Measurements from ENCODE around the gene ADCY5. TPM values are rescaled to one million over a fixed set of nuclear protein-coding genes. Genes with fewer than 3 reads are reported as not detected.

ADCY5 gene
- total RNA-seq, 2 donors from 2014 or later = 5.6 to 7.8 TPM

DNA sequence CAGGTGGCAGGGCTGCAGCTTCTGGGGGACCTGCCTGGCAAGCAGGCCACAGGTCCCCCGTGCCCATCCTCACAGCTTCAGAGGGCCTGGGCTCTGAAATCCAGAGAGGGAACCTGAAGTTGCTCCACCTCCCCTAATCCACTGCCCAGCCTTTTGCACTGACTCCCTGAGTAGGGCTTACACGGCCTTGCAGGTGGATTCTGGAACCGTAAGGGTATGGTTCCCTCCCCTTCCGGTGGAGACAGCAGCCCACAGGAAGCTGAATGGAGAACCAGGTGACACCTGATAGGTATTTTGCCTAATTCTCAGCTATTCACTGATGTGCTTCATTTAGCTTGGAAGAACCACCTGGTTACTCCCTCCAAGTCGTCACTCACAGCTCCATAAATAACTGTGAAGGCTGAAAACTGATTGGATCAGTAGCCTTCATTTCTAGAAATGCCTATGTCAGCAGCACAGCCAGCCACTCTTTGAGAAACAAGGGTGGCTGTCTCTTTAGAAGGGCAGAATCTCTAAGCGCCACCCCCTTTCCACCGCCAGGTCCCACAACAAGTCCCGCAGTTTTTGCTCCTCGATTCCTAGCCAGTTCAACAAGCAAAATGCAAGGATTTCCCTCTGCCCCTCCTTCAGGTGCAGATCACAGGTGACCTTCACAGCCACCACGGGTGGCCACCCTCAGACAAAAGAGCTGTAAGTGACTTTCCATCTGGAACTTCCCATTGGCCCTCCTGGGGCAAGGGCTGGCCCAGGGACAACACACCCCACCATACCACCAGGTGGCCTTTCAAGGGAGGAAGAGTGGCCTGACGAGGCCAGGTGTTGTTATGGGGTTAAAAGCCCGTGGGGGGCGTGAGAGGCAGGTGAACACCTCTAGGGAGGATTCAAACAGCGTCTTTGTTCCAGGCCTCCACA, 134.3 kb downstream of the ADCY5 start:
- H3K4me1 ChIP-seq = no peaks in the 10 kb centered on the region
- H3K27ac ChIP-seq = no peak overlapping the region
- TF ChIP-seq, protein P1, sequence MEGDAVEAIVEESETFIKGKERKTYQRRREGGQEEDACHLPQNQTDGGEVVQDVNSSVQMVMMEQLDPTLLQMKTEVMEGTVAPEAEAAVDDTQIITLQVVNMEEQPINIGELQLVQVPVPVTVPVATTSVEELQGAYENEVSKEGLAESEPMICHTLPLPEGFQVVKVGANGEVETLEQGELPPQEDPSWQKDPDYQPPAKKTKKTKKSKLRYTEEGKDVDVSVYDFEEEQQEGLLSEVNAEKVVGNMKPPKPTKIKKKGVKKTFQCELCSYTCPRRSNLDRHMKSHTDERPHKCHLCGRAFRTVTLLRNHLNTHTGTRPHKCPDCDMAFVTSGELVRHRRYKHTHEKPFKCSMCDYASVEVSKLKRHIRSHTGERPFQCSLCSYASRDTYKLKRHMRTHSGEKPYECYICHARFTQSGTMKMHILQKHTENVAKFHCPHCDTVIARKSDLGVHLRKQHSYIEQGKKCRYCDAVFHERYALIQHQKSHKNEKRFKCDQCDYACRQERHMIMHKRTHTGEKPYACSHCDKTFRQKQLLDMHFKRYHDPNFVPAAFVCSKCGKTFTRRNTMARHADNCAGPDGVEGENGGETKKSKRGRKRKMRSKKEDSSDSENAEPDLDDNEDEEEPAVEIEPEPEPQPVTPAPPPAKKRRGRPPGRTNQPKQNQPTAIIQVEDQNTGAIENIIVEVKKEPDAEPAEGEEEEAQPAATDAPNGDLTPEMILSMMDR (IDR thresholded peaks at IDR 0.05) = no peak
- no peaks in the 10 kb centered on the region for H3K27me3 ChIP-seq
- intact Hi-C loops (cut with DNase I) = no loop called here
- H3K9ac ChIP-seq (ENCODE audit: low read depth in 2 of 2, low read length in 2 of 2) = no peak overlapping the region
- H3K36me3 ChIP-seq = no peaks in the 10 kb centered on the region
- H3K9me3 ChIP-seq = no peaks in the 10 kb centered on the region
- DNase-seq = no peak
- no peak overlapping the region for H3K4me3 ChIP-seq

DNA sequence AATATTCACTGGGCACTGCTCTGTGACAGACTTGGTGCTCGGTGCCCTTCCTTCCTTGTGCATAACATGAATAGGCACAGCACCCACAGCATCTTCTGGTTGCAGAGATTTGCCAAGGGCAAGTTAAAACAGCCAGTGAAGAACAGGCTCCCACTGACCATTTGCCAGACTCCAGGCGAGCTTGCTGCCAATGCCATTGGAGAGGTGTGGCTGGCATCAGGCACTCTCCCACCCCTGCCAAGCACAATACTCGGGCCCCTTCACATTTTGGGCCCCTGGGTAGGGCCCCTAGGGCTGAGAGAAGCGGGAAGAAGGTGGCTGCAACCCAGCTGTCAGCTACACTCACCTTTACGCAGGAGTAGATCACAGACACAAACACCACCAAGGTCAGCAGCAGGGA, 135.0 kb downstream of the ADCY5 start:
- TF ChIP-seq, protein P1 (IDR thresholded peaks at IDR 0.05) = no peak
- H3K27me3 ChIP-seq = no peaks in the 10 kb centered on the region
- no peak overlapping the region for H3K27ac ChIP-seq
- H3K4me3 ChIP-seq = no peak overlapping the region
- DNase-seq = no peak
- no peak overlapping the region for H3K9ac ChIP-seq (ENCODE audit: low read depth in 2 of 2, low read length in 2 of 2)
- H3K9me3 ChIP-seq = no peaks in the 10 kb centered on the region
- H3K36me3 ChIP-seq = no peaks in the 10 kb centered on the region
- intact Hi-C loops (cut with DNase I) = no loop called here
- no peaks in the 10 kb centered on the region for H3K4me1 ChIP-seq

DNA sequence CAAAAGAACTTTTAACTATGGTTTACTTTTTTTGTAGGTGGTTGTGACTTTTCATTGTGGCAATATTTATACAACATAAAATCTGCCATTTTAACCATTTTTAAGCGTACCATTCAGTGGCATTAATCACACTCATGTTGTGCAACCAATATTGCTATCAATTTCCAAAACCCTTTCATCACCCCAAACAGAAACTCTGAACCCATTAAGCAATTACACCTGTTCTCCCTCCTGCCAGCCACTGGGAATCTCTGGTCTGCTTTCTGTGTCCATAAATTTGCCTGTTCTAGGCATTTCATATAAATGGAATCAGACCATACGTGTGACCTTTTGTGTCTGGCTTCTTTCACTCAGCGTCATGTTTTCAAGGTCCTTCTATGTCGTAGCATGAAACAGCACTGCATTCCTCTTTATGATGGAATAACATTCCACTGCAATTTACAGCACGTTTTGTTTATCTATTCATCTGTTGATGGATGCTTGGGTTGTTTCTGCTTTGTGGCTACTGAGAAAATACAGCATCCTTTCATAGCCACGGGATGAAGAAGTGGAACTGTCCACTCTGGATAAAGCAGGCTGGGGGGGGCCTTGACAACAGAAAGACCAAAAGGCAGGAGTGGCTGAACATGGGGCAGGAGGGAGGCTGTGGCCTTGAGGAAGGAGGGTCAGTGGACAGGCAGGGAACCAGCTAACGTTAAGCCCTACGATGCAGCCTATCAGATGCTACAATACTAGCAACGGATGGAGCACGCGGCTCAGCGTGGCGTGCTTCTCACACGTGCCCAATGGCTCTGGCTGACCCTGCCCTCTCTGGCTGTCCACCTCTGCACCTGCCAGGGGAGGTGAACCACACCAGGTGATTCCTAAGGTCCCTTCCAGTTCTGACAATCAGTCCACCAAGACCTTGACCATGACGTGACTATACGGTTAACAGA, 136.3 kb downstream of the ADCY5 start:
- no peaks in the 10 kb centered on the region for H3K9me3 ChIP-seq

DNA sequence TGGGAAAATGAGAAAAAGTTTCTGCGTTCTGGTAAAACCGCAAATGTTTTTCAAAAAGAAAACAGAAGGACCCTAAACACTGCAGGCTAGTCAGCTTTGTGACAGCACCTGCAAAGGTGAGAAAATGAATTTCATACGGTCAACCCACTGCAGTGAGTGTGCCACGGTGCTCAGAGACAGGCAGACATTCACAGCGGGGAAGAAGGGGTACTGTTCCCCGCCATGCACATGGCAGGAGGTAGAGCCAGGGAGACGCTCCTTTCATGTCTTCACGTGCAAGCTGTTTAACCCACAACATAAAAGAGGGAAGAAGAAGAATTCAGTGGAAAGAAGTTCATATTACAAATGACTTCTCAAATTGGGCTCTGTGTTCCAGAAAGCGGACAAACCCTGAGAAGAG, 137.7 kb downstream of the ADCY5 start:
- H3K27ac ChIP-seq = no peak overlapping the region
- intact Hi-C loops (cut with DNase I) = no loop called here
- H3K4me3 ChIP-seq = no peak overlapping the region
- no peaks in the 10 kb centered on the region for H3K4me1 ChIP-seq
- no peaks in the 10 kb centered on the region for H3K9me3 ChIP-seq
- H3K27me3 ChIP-seq = no peaks in the 10 kb centered on the region
- DNase-seq = no peak
- TF ChIP-seq, protein P1 (IDR thresholded peaks at IDR 0.05) = no peak
- no peaks in the 10 kb centered on the region for H3K36me3 ChIP-seq
- no peak overlapping the region for H3K9ac ChIP-seq (ENCODE audit: low read depth in 2 of 2, low read length in 2 of 2)

More for the DNA sequence above, 136.3 kb downstream of the ADCY5 start:
- H3K27ac ChIP-seq = no peak overlapping the region
- TF ChIP-seq, protein P1 (IDR thresholded peaks at IDR 0.05) = no peak
- H3K4me1 ChIP-seq = no peaks in the 10 kb centered on the region
- H3K36me3 ChIP-seq = no peaks in the 10 kb centered on the region
- no peaks in the 10 kb centered on the region for H3K27me3 ChIP-seq
- no peak overlapping the region for H3K9ac ChIP-seq (ENCODE audit: low read depth in 2 of 2, low read length in 2 of 2)
- no peak for DNase-seq
- intact Hi-C loops (cut with DNase I) = no loop called here
- no peak overlapping the region for H3K4me3 ChIP-seq

DNA sequence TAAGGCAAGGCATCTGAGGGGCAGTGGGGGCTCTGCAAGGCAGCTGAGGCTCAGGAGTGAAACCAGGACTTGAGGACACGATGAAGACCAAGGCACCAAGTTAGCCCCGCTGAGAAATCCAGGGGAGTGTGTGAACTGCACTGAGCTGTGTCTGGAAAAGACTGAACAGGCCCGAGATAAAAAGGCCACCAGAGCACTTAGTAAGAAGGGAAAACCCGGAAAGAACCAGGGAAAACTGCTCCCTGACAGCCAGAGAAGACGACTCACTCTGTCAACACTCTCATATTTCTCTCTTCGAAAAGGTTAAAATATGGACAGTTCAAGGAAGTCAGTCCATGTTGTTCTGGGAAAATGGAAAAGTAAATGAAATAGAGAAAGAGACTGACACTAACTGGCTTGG, 138.1 kb downstream of the ADCY5 start:
- no peaks in the 10 kb centered on the region for H3K27me3 ChIP-seq
- no peaks in the 10 kb centered on the region for H3K36me3 ChIP-seq
- intact Hi-C loops (cut with DNase I) = no loop called here
- no peak overlapping the region for H3K4me3 ChIP-seq
- TF ChIP-seq, protein P1 (IDR thresholded peaks at IDR 0.05) = no peak
- H3K4me1 ChIP-seq = no peaks in the 10 kb centered on the region
- H3K27ac ChIP-seq = no peak overlapping the region
- DNase-seq = no peak
- H3K9ac ChIP-seq (ENCODE audit: low read depth in 2 of 2, low read length in 2 of 2) = no peak overlapping the region
- no peaks in the 10 kb centered on the region for H3K9me3 ChIP-seq
